GM23338 (cell line): Measurements from ENCODE around the gene CHST14. TPM values are rescaled to one million over a fixed set of nuclear protein-coding genes. Genes with fewer than 3 reads are reported as not detected.

ENCODE experiments used
- ATAC-seq: fragments of 200-7000 bp; cut with Tn5 transposase; 3 replicates; pipeline ENCODE4 v1.9.1; 2020
- DNase-seq: peaks from one replicate; pipeline ENCODE4 v3.0.0-alpha.2; 2015; ENCODE audit warnings: low spot score
- H2AFZ ChIP-seq: fragments of 200-600 bp; sonication (generic); 2 replicates; pipeline ENCODE4 v1.8.0; 2016; ENCODE audit warnings: antibody characterized with exemption, mild to moderate bottlenecking, moderate library complexity
- H3F3A ChIP-seq: fragments of 200-600 bp; sonication (generic); replicated peaks from 2 replicates; pipeline ENCODE4 v1.8.0; 2017; ENCODE audit warnings: antibody characterized with exemption, mixed run types, low read depth
- H3K27ac ChIP-seq: fragments of 200-600 bp; sonication (generic); 2 replicates; pipeline ENCODE4 v1.6.1; 2016; ENCODE audit warnings: low read depth
- H3K27me3 ChIP-seq: fragments of 200-600 bp; sonication (generic); 2 replicates; pipeline ENCODE4 v1.8.0; 2016; ENCODE audit warnings: mild to moderate bottlenecking, mixed run types, moderate library complexity; ENCODE audit not compliant: insufficient read depth
- H3K36me3 ChIP-seq: fragments of 200-600 bp; sonication (generic); 2 replicates; pipeline ENCODE4 v1.8.0; 2016; ENCODE audit warnings: mild to moderate bottlenecking; ENCODE audit not compliant: insufficient read depth
- H3K4me1 ChIP-seq: fragments of 200-600 bp; sonication (generic); 2 replicates; pipeline ENCODE4 v1.8.0; 2016; ENCODE audit warnings: mild to moderate bottlenecking, moderate library complexity; ENCODE audit not compliant: insufficient read depth
- H3K4me2 ChIP-seq: fragments of 200-600 bp; sonication (generic); 2 replicates; pipeline ENCODE4 v1.7.1; 2017; ENCODE audit warnings: mixed run types
- H3K4me3 ChIP-seq: fragments of 200-600 bp; sonication (generic); 2 replicates; pipeline ENCODE4 v1.6.1; 2016; ENCODE audit warnings: mixed run types
- H3K79me2 ChIP-seq: fragments of 200-600 bp; sonication (generic); replicated peaks from 2 replicates; pipeline ENCODE4 v1.8.0; 2017; ENCODE audit warnings: mild to moderate bottlenecking; ENCODE audit not compliant: insufficient read depth
- H3K9me2 ChIP-seq: fragments of 200-600 bp; sonication (generic); 2 replicates; pipeline ENCODE4 v1.8.0; 2017; ENCODE audit not compliant: insufficient read depth
- H4K20me1 ChIP-seq: fragments of 200-600 bp; sonication (generic); replicated peaks from 2 replicates; pipeline ENCODE4 v1.8.0; 2017; ENCODE audit warnings: mild to moderate bottlenecking; ENCODE audit not compliant: insufficient read depth
- H3K27ac Mint-ChIP-seq: 2 replicates; pipeline ENCODE4 v1.8.0; 2020; ENCODE audit warnings: inconsistent platforms, mild to moderate bottlenecking, moderate library complexity, mixed read lengths
- H3K27me3 Mint-ChIP-seq: 3 replicates; pipeline ENCODE4 v1.8.0; 2022; ENCODE audit warnings: low read depth, mild to moderate bottlenecking, moderate library complexity, mixed read lengths, inconsistent platforms; ENCODE audit not compliant: insufficient read depth, poor library complexity
- H3K36me3 Mint-ChIP-seq: 3 replicates; pipeline ENCODE4 v1.8.0; 2021; ENCODE audit warnings: low read depth, mild to moderate bottlenecking, inconsistent platforms, moderate library complexity, mixed read lengths
- H3K4me1 Mint-ChIP-seq: 3 replicates; pipeline ENCODE4 v1.8.0; 2020; ENCODE audit warnings: mild to moderate bottlenecking, inconsistent platforms, mixed read lengths
- H3K4me3 Mint-ChIP-seq: 3 replicates; pipeline ENCODE4 v1.8.0; 2021; ENCODE audit warnings: moderate library complexity, mild to moderate bottlenecking, inconsistent platforms, mixed read lengths
- H3K9me3 Mint-ChIP-seq: 3 replicates; pipeline ENCODE4 v1.8.0; 2020; ENCODE audit warnings: moderate library complexity, mild to moderate bottlenecking, inconsistent platforms, mixed read lengths
- CREB1 ChIP-seq: fragments of 250-450 bp; sonication (Bioruptor Pico); IDR thresholded peaks from 2 replicates; pipeline ENCODE4 v1.5.0; 2020; ENCODE audit warnings: low read depth, mild to moderate bottlenecking, moderate library complexity
- EZH2 ChIP-seq: fragments of 200-600 bp; sonication (generic); IDR thresholded peaks from one replicate; pipeline ENCODE4 v1.8.0; 2017; ENCODE audit warnings: antibody characterized with exemption, mild to moderate bottlenecking, low read depth; ENCODE audit not compliant: unreplicated experiment
- EZH2phosphoT487 ChIP-seq: fragments of 200-600 bp; sonication (generic); IDR thresholded peaks from one replicate; pipeline ENCODE4 v1.8.1; 2018; ENCODE audit warnings: antibody characterized with exemption; ENCODE audit not compliant: unreplicated experiment
- JUNB ChIP-seq: IDR thresholded peaks from one replicate; pipeline ENCODE4 v1.6.1; 2016; ENCODE audit warnings: antibody characterized with exemption; ENCODE audit not compliant: unreplicated experiment
- NANOG ChIP-seq: IDR thresholded peaks from 2 replicates; pipeline ENCODE4 v1.6.1; 2016; ENCODE audit warnings: antibody characterized with exemption, borderline replicate concordance
- POLR2AphosphoS5 ChIP-seq: IDR thresholded peaks from 2 replicates; pipeline ENCODE4 v1.6.1; 2016; ENCODE audit warnings: antibody characterized with exemption, low read depth
- STAT1 ChIP-seq: IDR thresholded peaks from one replicate; pipeline ENCODE4 v1.6.1; 2016; ENCODE audit warnings: antibody characterized with exemption; ENCODE audit not compliant: unreplicated experiment
- ZNF114 ChIP-seq: fragments of 250-450 bp; sonication (Bioruptor Pico); IDR thresholded peaks from 2 replicates; pipeline ENCODE4 v1.5.0; 2020; ENCODE audit warnings: mild to moderate bottlenecking, moderate library complexity
- ZNF331 ChIP-seq: fragments of 250-450 bp; sonication (Bioruptor Pico); IDR thresholded peaks from 2 replicates; pipeline ENCODE4 v1.5.0; 2020; ENCODE audit warnings: low read depth, mild to moderate bottlenecking, moderate library complexity
- polyA plus RNA-seq: library from polyadenylated mRNA; unstranded; fragments of >200 nt; fragmentation: Nextera tagmentation; extraction: Ambion mirVana; gene quantifications from 2 replicates; pipeline ENCODE4 v1.2.1, GENCODE V29; 2016
- total RNA-seq: library from RNA; depleted of rRNA; stranded (reverse); fragments of >200 nt; shearing (Covaris generic); gene quantifications from 2 replicates; pipeline ENCODE4 v1.2.3, GENCODE V29; 2014
- TF ChIP-seq, protein P1 (sequence below): IDR thresholded peaks from one replicate; pipeline ENCODE4 v1.6.1; 2018; ENCODE audit warnings: antibody characterized with exemption; ENCODE audit not compliant: unreplicated experiment
- TF ChIP-seq, protein P2 (sequence below), 2 experiments: fragments of 200-600 bp in 1 of 2; sonication (generic) in 1 of 2; conservative IDR thresholded peaks; 2 replicates each; pipeline versions ENCODE4 v1.5.1 to v1.6.1; 2016 to 2017; ENCODE audit warnings: antibody characterized with exemption in 2 of 2, low read depth in 2 of 2, mild to moderate bottlenecking in 2 of 2, moderate library complexity in 1 of 2
- TF ChIP-seq, protein P3 (sequence below): fragments of 250-450 bp; sonication (Bioruptor Pico); IDR thresholded peaks from 2 replicates; pipeline ENCODE4 v1.5.0; 2020; ENCODE audit warnings: mild to moderate bottlenecking, moderate library complexity
- TF ChIP-seq, protein P4 (sequence below): IDR thresholded peaks from 2 replicates; pipeline ENCODE4 v1.6.1; 2016; ENCODE audit warnings: antibody characterized with exemption

CHST14 gene
- total and polyA plus RNA-seq, 2 experiments from 2014 or later: 8.4 to 15.6 TPM

DNA sequence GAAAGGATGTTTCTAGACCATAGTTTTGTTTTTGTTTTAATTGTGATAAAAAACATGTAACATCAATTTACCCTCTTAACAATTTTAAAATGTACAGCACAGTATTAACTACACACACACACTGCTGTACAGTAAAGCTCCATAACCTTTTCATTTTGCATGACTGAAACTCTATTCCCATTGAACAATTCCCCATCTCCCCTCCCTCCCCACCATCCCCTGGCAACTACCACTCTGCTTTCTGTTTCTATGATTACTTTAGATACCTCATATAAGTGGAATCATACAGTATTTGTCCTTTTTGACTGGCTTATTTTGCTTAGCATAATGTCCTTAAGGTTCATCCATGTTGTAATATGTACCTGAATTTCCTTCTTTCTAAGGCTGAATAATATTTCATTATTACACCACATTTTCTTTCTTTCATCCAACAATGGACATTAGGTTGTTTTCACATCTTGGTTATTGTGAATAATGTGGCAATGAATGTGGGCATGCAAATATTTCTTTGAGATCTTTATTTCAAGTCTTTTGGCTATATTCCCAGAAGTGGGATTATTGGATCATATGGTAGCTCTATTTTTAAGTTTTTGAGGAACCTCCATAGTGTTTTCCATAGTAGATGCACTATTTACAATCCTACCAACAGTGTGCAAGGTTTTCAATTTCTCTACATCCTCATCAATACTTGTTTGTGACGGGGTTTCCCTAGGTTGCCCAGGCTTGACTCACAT lies 10.7 kb downstream of the CHST14 start:
- TF ChIP-seq, protein P1, sequence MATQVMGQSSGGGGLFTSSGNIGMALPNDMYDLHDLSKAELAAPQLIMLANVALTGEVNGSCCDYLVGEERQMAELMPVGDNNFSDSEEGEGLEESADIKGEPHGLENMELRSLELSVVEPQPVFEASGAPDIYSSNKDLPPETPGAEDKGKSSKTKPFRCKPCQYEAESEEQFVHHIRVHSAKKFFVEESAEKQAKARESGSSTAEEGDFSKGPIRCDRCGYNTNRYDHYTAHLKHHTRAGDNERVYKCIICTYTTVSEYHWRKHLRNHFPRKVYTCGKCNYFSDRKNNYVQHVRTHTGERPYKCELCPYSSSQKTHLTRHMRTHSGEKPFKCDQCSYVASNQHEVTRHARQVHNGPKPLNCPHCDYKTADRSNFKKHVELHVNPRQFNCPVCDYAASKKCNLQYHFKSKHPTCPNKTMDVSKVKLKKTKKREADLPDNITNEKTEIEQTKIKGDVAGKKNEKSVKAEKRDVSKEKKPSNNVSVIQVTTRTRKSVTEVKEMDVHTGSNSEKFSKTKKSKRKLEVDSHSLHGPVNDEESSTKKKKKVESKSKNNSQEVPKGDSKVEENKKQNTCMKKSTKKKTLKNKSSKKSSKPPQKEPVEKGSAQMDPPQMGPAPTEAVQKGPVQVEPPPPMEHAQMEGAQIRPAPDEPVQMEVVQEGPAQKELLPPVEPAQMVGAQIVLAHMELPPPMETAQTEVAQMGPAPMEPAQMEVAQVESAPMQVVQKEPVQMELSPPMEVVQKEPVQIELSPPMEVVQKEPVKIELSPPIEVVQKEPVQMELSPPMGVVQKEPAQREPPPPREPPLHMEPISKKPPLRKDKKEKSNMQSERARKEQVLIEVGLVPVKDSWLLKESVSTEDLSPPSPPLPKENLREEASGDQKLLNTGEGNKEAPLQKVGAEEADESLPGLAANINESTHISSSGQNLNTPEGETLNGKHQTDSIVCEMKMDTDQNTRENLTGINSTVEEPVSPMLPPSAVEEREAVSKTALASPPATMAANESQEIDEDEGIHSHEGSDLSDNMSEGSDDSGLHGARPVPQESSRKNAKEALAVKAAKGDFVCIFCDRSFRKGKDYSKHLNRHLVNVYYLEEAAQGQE: no peak
- TF ChIP-seq POLR2AphosphoS5 (no peak), ZNF114 (CRISPR knock-in tag) (no peak), STAT1 (no peak), NANOG (no peak), EZH2 (no peak), EZH2phosphoT487 (no peak), CREB1 (no peak), JUNB (no peak), ZNF331 (CRISPR knock-in tag) (no peak)
- TF ChIP-seq, protein P2, sequence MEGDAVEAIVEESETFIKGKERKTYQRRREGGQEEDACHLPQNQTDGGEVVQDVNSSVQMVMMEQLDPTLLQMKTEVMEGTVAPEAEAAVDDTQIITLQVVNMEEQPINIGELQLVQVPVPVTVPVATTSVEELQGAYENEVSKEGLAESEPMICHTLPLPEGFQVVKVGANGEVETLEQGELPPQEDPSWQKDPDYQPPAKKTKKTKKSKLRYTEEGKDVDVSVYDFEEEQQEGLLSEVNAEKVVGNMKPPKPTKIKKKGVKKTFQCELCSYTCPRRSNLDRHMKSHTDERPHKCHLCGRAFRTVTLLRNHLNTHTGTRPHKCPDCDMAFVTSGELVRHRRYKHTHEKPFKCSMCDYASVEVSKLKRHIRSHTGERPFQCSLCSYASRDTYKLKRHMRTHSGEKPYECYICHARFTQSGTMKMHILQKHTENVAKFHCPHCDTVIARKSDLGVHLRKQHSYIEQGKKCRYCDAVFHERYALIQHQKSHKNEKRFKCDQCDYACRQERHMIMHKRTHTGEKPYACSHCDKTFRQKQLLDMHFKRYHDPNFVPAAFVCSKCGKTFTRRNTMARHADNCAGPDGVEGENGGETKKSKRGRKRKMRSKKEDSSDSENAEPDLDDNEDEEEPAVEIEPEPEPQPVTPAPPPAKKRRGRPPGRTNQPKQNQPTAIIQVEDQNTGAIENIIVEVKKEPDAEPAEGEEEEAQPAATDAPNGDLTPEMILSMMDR (conservative IDR thresholded peaks at IDR 0.05; ENCODE audit: low read depth in 2 of 2): no peak
- TF ChIP-seq, protein P3, sequence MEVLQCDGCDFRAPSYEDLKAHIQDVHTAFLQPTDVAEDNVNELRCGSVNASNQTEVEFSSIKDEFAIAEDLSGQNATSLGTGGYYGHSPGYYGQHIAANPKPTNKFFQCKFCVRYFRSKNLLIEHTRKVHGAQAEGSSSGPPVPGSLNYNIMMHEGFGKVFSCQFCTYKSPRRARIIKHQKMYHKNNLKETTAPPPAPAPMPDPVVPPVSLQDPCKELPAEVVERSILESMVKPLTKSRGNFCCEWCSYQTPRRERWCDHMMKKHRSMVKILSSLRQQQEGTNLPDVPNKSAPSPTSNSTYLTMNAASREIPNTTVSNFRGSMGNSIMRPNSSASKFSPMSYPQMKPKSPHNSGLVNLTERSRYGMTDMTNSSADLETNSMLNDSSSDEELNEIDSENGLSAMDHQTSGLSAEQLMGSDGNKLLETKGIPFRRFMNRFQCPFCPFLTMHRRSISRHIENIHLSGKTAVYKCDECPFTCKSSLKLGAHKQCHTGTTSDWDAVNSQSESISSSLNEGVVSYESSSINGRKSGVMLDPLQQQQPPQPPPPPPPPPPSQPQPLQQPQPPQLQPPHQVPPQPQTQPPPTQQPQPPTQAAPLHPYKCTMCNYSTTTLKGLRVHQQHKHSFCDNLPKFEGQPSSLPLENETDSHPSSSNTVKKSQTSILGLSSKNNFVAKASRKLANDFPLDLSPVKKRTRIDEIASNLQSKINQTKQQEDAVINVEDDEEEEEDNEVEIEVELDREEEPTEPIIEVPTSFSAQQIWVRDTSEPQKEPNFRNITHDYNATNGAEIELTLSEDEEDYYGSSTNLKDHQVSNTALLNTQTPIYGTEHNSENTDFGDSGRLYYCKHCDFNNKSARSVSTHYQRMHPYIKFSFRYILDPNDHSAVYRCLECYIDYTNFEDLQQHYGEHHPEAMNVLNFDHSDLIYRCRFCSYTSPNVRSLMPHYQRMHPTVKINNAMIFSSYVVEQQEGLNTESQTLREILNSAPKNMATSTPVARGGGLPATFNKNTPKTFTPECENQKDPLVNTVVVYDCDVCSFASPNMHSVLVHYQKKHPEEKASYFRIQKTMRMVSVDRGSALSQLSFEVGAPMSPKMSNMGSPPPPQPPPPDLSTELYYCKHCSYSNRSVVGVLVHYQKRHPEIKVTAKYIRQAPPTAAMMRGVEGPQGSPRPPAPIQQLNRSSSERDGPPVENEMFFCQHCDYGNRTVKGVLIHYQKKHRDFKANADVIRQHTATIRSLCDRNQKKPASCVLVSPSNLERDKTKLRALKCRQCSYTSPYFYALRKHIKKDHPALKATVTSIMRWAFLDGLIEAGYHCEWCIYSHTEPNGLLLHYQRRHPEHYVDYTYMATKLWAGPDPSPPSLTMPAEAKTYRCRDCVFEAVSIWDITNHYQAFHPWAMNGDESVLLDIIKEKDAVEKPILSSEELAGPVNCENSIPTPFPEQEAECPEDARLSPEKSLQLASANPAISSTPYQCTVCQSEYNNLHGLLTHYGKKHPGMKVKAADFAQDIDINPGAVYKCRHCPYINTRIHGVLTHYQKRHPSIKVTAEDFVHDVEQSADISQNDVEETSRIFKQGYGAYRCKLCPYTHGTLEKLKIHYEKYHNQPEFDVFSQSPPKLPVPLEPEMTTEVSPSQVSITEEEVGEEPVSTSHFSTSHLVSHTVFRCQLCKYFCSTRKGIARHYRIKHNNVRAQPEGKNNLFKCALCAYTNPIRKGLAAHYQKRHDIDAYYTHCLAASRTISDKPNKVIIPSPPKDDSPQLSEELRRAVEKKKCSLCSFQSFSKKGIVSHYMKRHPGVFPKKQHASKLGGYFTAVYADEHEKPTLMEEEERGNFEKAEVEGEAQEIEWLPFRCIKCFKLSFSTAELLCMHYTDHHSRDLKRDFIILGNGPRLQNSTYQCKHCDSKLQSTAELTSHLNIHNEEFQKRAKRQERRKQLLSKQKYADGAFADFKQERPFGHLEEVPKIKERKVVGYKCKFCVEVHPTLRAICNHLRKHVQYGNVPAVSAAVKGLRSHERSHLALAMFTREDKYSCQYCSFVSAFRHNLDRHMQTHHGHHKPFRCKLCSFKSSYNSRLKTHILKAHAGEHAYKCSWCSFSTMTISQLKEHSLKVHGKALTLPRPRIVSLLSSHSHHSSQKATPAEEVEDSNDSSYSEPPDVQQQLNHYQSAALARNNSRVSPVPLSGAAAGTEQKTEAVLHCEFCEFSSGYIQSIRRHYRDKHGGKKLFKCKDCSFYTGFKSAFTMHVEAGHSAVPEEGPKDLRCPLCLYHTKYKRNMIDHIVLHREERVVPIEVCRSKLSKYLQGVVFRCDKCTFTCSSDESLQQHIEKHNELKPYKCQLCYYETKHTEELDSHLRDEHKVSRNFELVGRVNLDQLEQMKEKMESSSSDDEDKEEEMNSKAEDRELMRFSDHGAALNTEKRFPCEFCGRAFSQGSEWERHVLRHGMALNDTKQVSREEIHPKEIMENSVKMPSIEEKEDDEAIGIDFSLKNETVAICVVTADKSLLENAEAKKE (CRISPR knock-in tag): no peak
- TF ChIP-seq, protein P4, sequence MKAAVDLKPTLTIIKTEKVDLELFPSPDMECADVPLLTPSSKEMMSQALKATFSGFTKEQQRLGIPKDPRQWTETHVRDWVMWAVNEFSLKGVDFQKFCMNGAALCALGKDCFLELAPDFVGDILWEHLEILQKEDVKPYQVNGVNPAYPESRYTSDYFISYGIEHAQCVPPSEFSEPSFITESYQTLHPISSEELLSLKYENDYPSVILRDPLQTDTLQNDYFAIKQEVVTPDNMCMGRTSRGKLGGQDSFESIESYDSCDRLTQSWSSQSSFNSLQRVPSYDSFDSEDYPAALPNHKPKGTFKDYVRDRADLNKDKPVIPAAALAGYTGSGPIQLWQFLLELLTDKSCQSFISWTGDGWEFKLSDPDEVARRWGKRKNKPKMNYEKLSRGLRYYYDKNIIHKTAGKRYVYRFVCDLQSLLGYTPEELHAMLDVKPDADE: no peak

More for the DNA sequence above, 10.7 kb downstream of the CHST14 start:
- Mint-ChIP-seq H3K36me3 (no peaks in the 10 kb centered on the region), H3K9me3 (no peaks in the 10 kb centered on the region), H3K4me3 (no peak overlapping the region), H3K4me1 (peaks cover 12% of the 10 kb centered on the region), H3K27me3 (peaks cover 13% of the 10 kb centered on the region), H3K27ac (no peak overlapping the region)
- H3K79me2 ChIP-seq: no peaks in the 10 kb centered on the region
- H3K27me3 ChIP-seq: no peaks in the 10 kb centered on the region
- H2AFZ ChIP-seq: no peak overlapping the region
- H3K9me2 ChIP-seq: no peaks in the 10 kb centered on the region
- H4K20me1 ChIP-seq: no peaks in the 10 kb centered on the region
- no peak overlapping the region for H3K27ac ChIP-seq
- H3K36me3 ChIP-seq: no peaks in the 10 kb centered on the region
- H3K4me3 ChIP-seq: no peak overlapping the region
- H3K4me1 ChIP-seq: peaks cover 10% of the 10 kb centered on the region; the same call in 1 of the 2 replicates
- H3F3A ChIP-seq: no peaks in the 10 kb centered on the region
- ATAC-seq (no peak), DNase-seq (no peak)
- H3K4me2 ChIP-seq: no peak overlapping the region
